WERI-Rb-1 (cell line): Measurements from ENCODE around the gene RBMX.

ENCODE experiments used
- DNase-seq: peaks from one replicate; pipeline ENCODE4 v3.0.0-alpha.2; 2020
- H3K27ac ChIP-seq: fragments of 250-450 bp; sonication (Bioruptor Pico); 2 replicates; pipeline ENCODE4 v1.5.1; 2020; ENCODE audit warnings: mild to moderate bottlenecking, moderate library complexity
- H3K27me3 ChIP-seq: fragments of 250-450 bp; sonication (Bioruptor Pico); 2 replicates; pipeline ENCODE4 v1.5.1; 2021; ENCODE audit warnings: mild to moderate bottlenecking, low read depth, moderate library complexity; ENCODE audit not compliant: insufficient read depth, severe bottlenecking
- H3K36me3 ChIP-seq: fragments of 250-450 bp; sonication (Bioruptor Pico); 2 replicates; pipeline ENCODE4 v1.5.1; 2020; ENCODE audit warnings: mild to moderate bottlenecking, moderate library complexity
- H3K4me3 ChIP-seq: 2 replicates; pipeline ENCODE4 v1.5.1; 2011; ENCODE audit warnings: low read depth, mild to moderate bottlenecking, control low read depth, low read length
- H3K9me3 ChIP-seq: fragments of 250-450 bp; sonication (Bioruptor Pico); 2 replicates; pipeline ENCODE4 v1.5.1; 2021; ENCODE audit warnings: mild to moderate bottlenecking, moderate library complexity; ENCODE audit not compliant: severe bottlenecking
- CTCF ChIP-seq: IDR thresholded peaks from 2 replicates; pipeline ENCODE4 v1.5.1; 2011; ENCODE audit warnings: low read depth, mild to moderate bottlenecking, control low read depth, inconsistent platforms, low read length

Gene RBMX

GRCh38 chrX:136835761-136836160 is 44.8 kb downstream of the RBMX start:
- Histone ChIP-seq H3K27me3 (peaks cover 4% of the 10 kb centered on the region), H3K4me3 (no peak overlapping the region), H3K9me3 (no peaks in the 10 kb centered on the region), H3K27ac (no peak overlapping the region), H3K36me3 (no peaks in the 10 kb centered on the region)
- no peak for DNase-seq
- TF ChIP-seq CTCF, result no peak

- no peak for DNase-seq
- Histone ChIP-seq H3K4me3 (no peak overlapping the region), H3K9me3 (no peaks in the 10 kb centered on the region), H3K36me3 (no peaks in the 10 kb centered on the region), H3K27ac (no peak overlapping the region), H3K27me3 (peaks cover 4% of the 10 kb centered on the region)
- TF ChIP-seq CTCF, result no peak
These were observed 51.1 kb downstream of the RBMX start for GRCh38 chrX:136829413-136829812.

- no peak overlapping the region for H3K27ac ChIP-seq
- H3K27me3 ChIP-seq, result peaks cover 4% of the 10 kb centered on the region
- no peak for DNase-seq
- H3K4me3 ChIP-seq, result no peak overlapping the region
- TF ChIP-seq CTCF, result no peak
- no peaks in the 10 kb centered on the region for H3K9me3 ChIP-seq
- H3K36me3 ChIP-seq, result no peaks in the 10 kb centered on the region
These were observed 51.7 kb downstream of the RBMX start for GRCh38 chrX:136828830-136829229.

- DNase-seq, result no peak
- Histone ChIP-seq H3K9me3 (no peaks in the 10 kb centered on the region), H3K27me3 (no peaks in the 10 kb centered on the region), H3K4me3 (no peak overlapping the region), H3K36me3 (no peaks in the 10 kb centered on the region), H3K27ac (no peak overlapping the region)
- no peak for TF ChIP-seq CTCF
These were observed 53.5 kb downstream of the RBMX start for GRCh38 chrX:136827026-136827425.

- Histone ChIP-seq H3K27me3 (no peaks in the 10 kb centered on the region), H3K9me3 (no peaks in the 10 kb centered on the region), H3K4me3 (no peak overlapping the region), H3K27ac (no peak overlapping the region), H3K36me3 (no peaks in the 10 kb centered on the region)
- no peak for TF ChIP-seq CTCF
- no peak for DNase-seq
These were observed 54.8 kb downstream of the RBMX start for GRCh38 chrX:136825771-136826170.
